Neural cell (in vitro differentiated cells): ENCODE results near the gene SMIM21.

ENCODE experiments used
- CTCF ChIP-seq: fragments of 450-650 bp; IDR thresholded peaks from 2 replicates; pipeline ENCODE4 v1.5.1; 2014; ENCODE audit warnings: antibody characterized with exemption, mild to moderate bottlenecking, moderate library complexity; ENCODE audit not compliant: poor library complexity, severe bottlenecking
- EZH2 ChIP-seq: fragments of 200-600, 300-800 bp; shearing (Covaris generic), sonication (generic); IDR thresholded peaks from 2 replicates; pipeline ENCODE4 v1.6.1; 2014; ENCODE audit warnings: antibody characterized with exemption, low read length, borderline replicate concordance, mild to moderate bottlenecking; ENCODE audit not compliant: insufficient read depth, poor library complexity, severe bottlenecking
- POLR2AphosphoS5 ChIP-seq: IDR thresholded peaks from 2 replicates; pipeline ENCODE4 v1.6.1; 2012
- RAD21 ChIP-seq: fragments of 450-650 bp; conservative IDR thresholded peaks from 2 replicates; pipeline ENCODE4 v1.6.1; 2014; ENCODE audit warnings: antibody characterized with exemption, mild to moderate bottlenecking, moderate library complexity
- REST ChIP-seq: IDR thresholded peaks from 2 replicates; pipeline ENCODE4 v1.6.1; 2012; ENCODE audit warnings: borderline replicate concordance
- TAF1 ChIP-seq: IDR thresholded peaks from 2 replicates; pipeline ENCODE4 v1.6.1; 2012; ENCODE audit warnings: low read depth

- TF ChIP-seq CTCF (no peak), RAD21 (no peak), EZH2 (no peak), POLR2AphosphoS5 (no peak), TAF1 (no peak), REST (no peak)
Observed at GRCh38 chr18:75390854-75391253, 36.6 kb downstream of the SMIM21 start.
